Measurements from ENCODE around the gene PLS1.
A peak's percentile ranks its signal among the peaks of the same experiment; 100 is the strongest.
"Not testable (repeated sequence)": the region's sequence is repeated elsewhere in the genome, so short reads cannot be mapped to it uniquely, and the experiment has no call there.

The PLS1 gene, protein sequence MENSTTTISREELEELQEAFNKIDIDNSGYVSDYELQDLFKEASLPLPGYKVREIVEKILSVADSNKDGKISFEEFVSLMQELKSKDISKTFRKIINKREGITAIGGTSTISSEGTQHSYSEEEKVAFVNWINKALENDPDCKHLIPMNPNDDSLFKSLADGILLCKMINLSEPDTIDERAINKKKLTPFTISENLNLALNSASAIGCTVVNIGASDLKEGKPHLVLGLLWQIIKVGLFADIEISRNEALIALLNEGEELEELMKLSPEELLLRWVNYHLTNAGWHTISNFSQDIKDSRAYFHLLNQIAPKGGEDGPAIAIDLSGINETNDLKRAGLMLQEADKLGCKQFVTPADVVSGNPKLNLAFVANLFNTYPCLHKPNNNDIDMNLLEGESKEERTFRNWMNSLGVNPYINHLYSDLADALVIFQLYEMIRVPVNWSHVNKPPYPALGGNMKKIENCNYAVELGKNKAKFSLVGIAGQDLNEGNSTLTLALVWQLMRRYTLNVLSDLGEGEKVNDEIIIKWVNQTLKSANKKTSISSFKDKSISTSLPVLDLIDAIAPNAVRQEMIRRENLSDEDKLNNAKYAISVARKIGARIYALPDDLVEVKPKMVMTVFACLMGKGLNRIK

DNA sequence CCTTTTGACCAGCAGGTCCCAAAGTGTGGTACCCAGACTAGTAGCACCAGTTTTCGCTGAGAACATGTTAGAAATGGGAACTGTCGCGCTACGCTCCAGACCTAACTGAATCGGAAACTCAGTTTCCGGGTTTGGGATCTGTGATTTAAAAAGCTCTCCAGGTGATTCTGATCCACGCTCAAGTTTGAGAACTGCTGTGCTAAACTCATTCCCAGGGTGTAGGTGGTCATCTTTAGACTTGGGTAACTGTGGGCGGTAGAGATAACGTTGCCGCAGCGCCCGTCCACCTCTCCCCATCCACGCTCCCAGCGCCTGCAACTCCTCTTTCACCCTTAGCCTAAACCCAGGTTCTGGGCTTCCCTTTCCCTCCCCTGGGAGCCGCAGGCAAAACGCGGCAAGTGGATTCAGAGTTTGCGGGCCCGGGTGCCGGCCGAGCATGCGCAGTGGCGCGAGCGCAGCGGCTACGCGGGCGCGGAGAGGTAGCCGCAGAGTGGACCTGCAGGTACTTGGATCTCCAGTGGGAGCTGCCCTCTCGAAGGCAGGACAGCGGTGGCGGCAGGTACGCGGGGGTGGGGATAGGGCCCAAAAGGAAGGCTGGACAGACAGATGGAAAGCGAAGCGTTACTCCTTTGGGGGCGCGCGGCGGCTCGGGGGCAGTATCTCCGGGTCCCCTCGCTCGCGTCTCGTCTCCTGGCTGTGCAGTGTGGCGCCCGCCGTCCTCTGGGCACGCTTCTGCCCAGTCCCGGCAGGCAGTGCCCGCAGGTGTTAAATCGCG is at the start of gene PLS1:
PLS1 (plus strand) TSS at position 443 of the 775 bp plus-strand sequence. CDS start 67,845 bp downstream, outside the sequence.
- Histone ChIP-seq H3K27ac (peak within 1 kb of the TSS; percentile 54), H3K36me3 (no peaks in the 10 kb centered on the region), H3K27me3 (no peaks in the 10 kb centered on the region), H3K4me3 (ENCODE audit: low read depth in 1 of 2, low read length in 1 of 2) (peak within 1 kb of the TSS; percentile 68 to 77), H3K9me3 (no peaks in the 10 kb centered on the region), H3K4me1 (ENCODE audit: control insufficient read depth in 1 of 2, insufficient read depth in 1 of 2, low read depth in 1 of 2, low read length in 1 of 2) (peaks cover 31 to 32% of the 10 kb centered on the region in 2 experiments)
- TF ChIP-seq, protein P1, sequence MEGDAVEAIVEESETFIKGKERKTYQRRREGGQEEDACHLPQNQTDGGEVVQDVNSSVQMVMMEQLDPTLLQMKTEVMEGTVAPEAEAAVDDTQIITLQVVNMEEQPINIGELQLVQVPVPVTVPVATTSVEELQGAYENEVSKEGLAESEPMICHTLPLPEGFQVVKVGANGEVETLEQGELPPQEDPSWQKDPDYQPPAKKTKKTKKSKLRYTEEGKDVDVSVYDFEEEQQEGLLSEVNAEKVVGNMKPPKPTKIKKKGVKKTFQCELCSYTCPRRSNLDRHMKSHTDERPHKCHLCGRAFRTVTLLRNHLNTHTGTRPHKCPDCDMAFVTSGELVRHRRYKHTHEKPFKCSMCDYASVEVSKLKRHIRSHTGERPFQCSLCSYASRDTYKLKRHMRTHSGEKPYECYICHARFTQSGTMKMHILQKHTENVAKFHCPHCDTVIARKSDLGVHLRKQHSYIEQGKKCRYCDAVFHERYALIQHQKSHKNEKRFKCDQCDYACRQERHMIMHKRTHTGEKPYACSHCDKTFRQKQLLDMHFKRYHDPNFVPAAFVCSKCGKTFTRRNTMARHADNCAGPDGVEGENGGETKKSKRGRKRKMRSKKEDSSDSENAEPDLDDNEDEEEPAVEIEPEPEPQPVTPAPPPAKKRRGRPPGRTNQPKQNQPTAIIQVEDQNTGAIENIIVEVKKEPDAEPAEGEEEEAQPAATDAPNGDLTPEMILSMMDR (IDR thresholded peaks at IDR 0.05): peak; percentile 6

DNA sequence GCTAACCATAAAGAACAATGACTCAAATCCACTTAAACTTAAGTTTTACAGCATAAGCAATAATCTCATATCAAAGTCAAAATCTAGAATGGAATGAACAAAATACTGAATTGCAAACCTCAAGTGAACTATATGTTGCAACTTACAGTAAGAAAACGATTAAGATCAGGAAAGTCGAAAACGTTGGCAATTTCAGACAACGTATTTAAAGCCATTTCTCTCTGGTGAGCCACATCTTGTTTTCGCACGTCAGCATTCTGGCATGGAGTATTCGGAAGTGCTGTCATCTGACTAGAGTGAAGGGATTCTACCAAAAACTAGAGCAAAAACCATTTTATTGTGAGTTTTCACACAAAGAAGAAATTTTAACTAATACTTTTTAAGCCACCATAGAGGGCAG is 46.2 kb upstream of the PLS1 start:
- H3K27me3 ChIP-seq: no peaks in the 10 kb centered on the region
- no peaks in the 10 kb centered on the region for H3K9me3 ChIP-seq
- no peaks in the 10 kb centered on the region for H3K4me1 ChIP-seq (ENCODE audit: control insufficient read depth in 1 of 2, insufficient read depth in 1 of 2, low read depth in 1 of 2, low read length in 1 of 2)
- H3K27ac ChIP-seq: no peak overlapping the region
- TF ChIP-seq, protein P1 (IDR thresholded peaks at IDR 0.05): no peak
- no peak overlapping the region for H3K4me3 ChIP-seq (ENCODE audit: low read depth in 1 of 2, low read length in 1 of 2)
- H3K36me3 ChIP-seq: peaks cover 40% of the 10 kb centered on the region

DNA sequence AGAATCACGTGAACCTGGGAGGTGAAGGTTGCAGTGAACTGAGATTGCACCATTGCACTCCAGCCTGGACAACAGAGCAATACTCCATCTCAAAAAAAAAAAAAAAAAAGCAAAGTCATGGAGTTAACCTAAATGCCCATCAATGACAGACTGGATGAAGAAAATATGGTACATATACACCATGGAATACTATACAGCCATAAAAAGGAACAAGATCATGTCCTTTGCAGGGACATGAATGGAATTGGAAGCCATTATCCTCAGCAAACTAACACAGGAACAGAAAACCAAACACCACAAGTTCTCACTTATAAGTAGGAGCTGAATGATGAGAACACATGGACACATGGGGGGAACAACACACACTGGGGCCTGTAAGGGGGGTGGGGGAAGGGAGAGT is 43.6 kb upstream of the PLS1 start:
- not testable (repeated sequence) for H3K27me3 ChIP-seq; H3K4me1 ChIP-seq (ENCODE audit: control insufficient read depth in 1 of 2, insufficient read depth in 1 of 2, low read depth in 1 of 2, low read length in 1 of 2); H3K4me3 ChIP-seq (ENCODE audit: low read depth in 1 of 2, low read length in 1 of 2); H3K9me3 ChIP-seq; H3K27ac ChIP-seq
- peaks cover 40% of the 10 kb centered on the region for H3K36me3 ChIP-seq

DNA sequence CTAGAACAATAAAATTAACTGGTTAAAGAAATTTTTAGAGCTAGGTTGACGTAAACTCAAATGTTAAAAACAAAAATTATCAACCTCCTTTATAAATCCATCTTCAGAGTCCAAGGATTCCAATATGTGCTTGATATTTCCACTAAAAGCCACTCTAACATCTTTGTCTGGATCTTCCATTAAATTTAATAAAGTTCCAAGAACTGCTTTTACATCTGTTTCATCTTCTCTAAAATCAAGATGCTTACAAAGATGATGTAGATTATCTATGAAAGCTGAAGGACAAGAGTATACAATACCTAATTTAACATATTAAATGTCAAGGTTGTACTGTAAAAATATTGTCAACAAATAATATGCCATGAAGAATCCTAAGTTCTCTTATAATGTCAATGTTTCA is 42.5 kb upstream of the PLS1 start:
- no peak overlapping the region for H3K27ac ChIP-seq
- H3K27me3 ChIP-seq: no peaks in the 10 kb centered on the region
- no peak overlapping the region for H3K4me3 ChIP-seq (ENCODE audit: low read depth in 1 of 2, low read length in 1 of 2)
- H3K4me1 ChIP-seq (ENCODE audit: control insufficient read depth in 1 of 2, insufficient read depth in 1 of 2, low read depth in 1 of 2, low read length in 1 of 2): no peaks in the 10 kb centered on the region
- peaks cover 43% of the 10 kb centered on the region for H3K36me3 ChIP-seq
- H3K9me3 ChIP-seq: no peaks in the 10 kb centered on the region
- TF ChIP-seq, protein P1 (IDR thresholded peaks at IDR 0.05): no peak

DNA sequence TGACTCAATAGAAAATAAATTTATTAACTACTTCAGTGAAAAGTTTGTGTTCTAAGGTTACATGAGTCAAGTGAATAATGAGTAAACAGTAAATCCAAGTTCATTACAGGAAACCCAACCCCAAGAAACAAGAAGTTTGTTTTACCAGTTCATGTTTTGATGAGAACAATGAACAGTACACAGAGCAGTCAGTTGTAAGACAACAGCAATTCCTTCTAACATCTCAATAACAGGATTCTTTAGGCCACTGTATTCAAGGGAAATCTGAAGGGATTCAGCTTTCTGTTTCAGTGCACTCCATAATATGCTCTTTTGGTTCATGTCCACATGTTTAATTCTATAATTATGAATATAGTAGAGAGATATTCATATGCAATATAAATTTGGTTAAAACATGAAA is 36.1 kb upstream of the PLS1 start:
- H3K4me3 ChIP-seq (ENCODE audit: low read depth in 1 of 2, low read length in 1 of 2): no peak overlapping the region
- H3K27me3 ChIP-seq: no peaks in the 10 kb centered on the region
- no peaks in the 10 kb centered on the region for H3K9me3 ChIP-seq
- no peak overlapping the region for H3K27ac ChIP-seq
- no peaks in the 10 kb centered on the region for H3K4me1 ChIP-seq (ENCODE audit: control insufficient read depth in 1 of 2, insufficient read depth in 1 of 2, low read depth in 1 of 2, low read length in 1 of 2)
- TF ChIP-seq, protein P1 (IDR thresholded peaks at IDR 0.05): no peak
- H3K36me3 ChIP-seq: peaks cover 18% of the 10 kb centered on the region
